Fibroblast of skin of scalp (primary cell): Measurements from ENCODE around the gene KIF1B.
"Not testable (repeated sequence)": the region's sequence is repeated elsewhere in the genome, so short reads cannot be mapped to it uniquely, and the experiment has no call there.

Source experiments
- DNase-seq: peaks from one replicate; pipeline ENCODE4 v3.0.0-alpha.2; 2013

The KIF1B gene

DNA sequence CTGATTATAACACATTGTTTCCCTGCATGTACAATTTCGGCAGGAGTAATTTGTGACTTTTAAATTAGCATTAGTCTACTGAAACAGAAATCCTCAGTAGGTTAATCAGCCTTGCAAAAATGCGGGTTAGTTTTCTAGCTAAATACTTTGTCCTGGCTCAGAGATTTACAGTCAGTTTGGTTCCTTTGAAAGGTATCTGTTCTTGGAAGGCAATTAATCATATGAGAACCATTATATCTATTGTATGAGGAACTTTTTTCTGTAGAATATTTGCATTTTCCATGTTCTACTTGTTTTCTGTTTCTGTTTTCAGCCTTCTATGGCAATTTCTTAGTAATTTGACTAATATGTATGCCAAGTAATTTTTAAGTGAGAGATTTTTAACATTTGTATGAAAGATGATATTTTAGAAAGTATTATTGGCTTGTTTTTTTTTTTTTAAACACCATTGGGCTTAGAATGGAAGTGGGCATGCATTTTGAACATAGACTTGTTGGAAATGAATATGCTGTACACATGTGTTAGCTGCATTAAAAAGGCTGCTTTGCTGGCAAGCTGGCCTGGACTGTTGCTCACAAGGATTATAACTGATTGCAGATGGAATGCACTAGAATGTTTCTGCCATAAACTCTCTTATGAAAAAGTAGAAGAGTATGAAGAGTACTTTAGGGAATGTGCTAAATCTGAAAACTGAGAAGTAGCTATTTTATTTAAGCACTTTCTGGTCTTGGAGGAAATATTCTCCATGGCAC lies 26.2 kb downstream of the KIF1B start:
- DNase-seq: peak; percentile 32

DNA sequence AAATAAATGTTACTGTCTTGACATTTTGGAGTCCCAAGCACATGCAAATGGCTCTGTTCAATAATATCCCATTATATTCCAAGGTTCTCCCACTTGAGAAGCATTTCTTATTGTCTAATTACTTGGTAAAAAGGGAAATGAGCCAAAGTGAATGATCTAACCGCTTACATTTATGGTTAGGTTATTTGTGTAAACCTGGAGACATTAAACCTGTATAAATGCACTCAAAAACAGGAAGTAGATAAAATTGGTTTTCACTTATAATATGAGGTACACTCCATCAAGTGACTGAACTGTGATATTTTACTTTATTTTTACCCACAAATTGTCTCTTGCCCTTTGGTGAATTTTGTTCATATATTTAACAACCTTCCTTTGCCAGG lies 26.8 kb downstream of the KIF1B start:
- no peak for DNase-seq

DNA sequence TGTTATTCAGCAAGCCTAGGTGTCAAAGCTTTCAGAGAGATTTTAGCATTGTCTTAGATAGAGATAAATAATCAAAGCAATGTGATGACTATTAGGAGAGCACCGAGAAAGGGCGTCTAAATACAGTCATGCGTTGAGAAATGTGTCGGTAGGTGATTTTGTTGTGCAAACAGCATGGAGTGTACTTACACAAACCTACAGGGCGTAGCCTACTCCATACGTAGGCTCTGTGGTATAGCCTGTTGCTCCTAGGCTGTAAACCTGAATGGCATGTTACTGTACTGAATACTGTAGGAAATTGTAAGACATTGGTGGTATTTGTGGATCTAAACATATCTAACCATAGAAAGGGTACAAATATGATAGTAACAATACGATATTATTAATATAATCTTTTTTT lies 31.8 kb downstream of the KIF1B start:
- DNase-seq: no peak

DNA sequence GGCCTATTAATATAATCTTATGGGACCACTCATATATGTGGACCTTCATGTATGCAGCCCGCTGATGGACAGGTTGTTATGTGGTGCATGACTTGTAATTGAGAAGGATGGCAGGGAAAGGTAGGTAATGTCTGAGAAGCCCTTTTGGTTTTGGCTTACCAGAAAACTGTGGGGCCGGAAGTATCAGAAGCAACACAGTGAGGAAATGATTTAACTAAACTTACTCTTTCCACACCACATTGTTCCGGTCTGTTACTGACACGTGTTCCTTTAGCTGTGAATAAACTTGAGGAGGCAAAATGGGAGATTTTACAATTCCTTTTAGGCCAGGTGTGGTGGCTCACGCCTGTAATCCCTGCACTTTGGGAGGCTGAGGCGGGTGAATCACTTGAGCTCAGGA lies 32.4 kb downstream of the KIF1B start:
- DNase-seq: no peak

DNA sequence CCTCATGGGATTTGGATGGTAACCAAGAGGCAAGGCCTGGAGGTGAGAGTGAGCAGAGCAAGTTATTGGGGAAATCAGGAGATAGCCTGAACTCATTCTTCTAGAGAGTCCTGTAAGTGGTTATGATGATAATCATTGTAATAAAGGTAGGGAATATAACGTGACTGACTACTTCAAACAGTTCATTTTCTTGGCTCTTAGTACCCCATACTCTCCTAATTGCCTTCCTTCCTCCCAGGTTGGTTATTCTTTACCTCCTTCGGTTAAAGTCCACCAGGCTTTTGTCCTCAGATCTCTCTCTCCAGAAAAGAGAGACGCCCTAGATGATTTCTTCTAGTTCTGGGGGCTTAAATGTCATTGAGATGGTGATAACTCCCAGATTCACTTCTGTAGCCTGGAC lies 35.3 kb downstream of the KIF1B start:
- DNase-seq: no peak

DNA sequence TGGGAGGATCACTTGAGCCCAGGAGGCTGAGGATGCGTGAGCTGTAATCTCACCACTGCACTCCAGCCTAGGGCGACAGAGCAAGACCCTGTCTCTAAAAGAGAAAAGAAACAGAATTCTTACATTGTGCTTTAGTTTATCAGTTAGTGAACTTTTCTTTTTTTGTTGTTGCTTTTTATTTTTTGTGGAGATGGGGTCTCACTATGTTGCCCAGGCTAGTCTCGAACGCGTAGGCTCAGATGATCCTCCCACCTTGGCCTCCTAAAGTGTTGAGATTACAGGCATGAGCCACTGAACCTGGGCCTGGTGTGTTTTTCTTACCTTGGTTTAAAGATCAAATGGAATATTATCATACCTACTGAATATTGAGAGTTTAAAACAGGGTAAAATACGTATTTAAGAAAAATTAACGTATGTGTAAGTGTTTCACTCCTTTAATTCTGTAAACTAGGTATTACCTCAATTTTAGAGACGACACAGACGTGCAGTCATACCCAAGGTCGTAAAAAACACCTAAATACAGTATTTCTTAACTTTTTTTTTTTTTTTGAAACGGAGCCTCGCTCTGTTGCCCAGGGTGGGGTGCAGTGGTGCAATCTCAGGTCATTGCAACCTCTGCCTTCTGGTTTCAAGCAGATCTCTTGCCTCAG lies 39.6 kb downstream of the KIF1B start:
- DNase-seq: no peak

DNA sequence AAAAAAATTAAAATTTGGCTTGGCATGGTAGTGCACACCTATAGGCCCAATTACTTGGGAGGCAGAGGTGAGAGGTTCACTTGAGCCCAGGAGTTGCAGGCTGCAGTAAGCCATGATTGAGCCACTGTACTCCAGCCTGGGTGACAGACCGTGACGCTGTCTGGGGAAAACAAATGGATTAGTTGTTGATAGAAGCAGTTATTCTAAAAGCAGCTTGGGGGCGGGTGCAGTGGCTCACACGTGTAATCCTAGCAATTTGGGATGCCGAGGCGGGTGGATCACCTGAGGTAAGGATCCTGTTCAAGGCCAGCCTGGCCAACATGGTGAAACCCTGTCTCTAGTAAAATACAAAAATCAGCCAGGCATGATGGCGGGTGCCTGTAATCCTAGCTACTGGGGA lies 40.3 kb downstream of the KIF1B start:
- no peak for DNase-seq

DNA sequence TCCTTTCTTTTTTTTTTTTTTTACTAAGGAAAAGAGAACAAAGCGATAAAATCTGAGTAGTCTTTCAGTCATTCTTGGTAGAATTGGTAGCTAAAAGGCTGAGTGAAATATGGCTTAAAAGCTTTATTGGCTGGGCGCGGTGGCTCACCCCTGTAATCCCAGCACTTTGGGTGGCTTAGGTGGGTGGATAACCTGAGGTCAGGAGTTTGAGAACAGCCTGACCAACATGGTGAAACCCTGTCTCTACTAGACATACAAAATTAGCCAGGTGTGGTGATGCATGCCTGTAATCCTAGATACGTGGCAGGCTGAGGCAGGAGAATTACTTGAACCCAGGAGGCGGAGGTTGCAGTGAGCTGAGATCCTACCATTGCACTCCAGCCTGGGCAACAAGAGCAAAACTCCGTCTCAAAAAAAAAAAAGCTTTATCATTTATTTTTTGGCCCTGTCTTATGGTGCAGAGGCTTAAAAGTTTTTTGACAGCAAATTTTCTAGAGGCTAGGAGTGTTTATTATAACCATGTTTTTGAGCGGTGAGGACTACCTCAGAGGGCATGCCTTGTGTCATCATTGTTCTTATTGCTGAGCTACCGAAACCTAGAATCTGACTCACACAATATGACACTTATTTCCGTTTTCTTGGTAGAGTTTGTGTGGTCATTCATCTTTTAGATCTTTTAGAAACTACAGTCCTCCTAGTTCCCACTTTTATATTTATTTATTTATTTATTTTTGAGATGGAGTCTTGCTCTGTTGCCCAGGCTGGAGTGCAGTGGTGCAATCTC lies 41.1 kb downstream of the KIF1B start:
- DNase-seq: peak; percentile 31

DNA sequence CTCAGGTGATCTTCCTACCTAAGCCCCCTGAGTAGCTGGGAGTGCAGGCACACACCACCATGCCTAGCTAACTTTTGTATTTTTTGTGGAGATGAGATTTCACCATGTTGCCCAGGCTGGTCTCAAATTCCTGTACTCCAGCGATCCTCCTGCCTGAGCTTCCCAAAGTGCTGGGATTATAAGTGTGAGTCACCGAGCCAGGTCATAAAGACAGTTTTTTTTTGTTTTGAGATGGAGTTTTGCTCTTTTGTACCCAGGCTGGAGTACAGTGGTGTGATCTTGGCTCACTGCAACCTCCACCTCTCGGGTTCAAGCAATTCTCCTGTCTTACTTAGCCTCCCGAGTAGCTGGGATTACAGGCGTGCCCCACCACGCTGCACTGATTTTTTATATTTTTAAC lies 42.1 kb downstream of the KIF1B start:
- DNase-seq: peak; percentile 59

DNA sequence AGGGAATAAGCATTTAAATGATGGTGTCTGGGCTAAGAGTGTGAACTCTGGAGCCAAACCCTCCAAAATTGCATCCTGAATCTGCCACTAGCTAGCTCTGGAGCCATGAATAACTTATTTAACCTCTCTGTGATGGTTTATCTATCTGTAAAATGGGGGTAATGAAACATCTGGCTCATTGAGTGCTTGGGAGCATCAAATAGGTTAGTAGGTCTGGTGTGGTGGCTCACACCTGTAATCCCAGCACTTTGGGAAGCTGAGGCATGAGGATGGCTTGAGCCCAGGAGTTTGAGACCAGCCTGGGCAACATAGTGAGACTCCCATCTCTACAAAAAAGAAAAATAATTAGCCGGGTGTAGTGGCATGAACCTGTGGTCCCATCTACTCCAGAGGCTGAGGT lies 42.8 kb downstream of the KIF1B start:
- DNase-seq: no peak

DNA sequence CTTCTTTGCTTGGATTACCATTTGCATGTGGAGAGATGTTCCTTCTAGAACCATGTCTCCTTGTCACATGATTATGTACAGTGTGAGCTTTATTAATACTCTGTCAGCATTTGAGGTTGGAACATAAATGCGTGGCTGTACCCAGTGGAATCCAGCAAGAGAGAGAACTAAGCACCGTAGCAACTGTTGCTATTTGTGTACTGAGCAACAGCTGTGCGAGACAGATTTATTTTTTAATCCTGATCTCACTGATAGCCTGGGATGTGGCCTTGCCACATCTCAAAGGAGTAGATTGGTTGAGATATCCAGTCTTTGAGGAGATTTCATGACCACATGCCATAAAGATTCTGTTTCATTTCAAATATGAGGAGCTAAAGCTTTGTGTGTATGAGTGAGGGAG lies 43.4 kb downstream of the KIF1B start:
- DNase-seq: peak; percentile 80

DNA sequence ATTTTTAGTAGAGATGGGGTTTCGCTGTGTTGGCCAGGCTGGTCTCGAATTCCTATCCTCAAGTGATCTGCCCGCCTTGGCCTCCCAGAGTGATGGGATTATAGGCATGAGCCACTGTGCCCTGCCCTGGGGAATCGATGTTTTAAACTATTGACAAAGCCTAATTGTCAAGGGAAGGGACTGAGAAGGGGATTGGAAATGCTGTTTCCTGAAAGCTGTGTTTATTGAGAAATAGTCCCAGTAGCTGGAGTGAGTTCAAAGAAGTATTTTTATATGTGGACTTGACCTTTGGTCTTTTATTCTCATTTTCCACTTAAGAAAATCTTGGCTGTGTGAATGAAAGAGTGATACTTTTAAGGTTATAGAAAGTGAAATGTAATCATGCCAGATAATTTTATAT lies 47.5 kb downstream of the KIF1B start:
- no peak for DNase-seq

DNA sequence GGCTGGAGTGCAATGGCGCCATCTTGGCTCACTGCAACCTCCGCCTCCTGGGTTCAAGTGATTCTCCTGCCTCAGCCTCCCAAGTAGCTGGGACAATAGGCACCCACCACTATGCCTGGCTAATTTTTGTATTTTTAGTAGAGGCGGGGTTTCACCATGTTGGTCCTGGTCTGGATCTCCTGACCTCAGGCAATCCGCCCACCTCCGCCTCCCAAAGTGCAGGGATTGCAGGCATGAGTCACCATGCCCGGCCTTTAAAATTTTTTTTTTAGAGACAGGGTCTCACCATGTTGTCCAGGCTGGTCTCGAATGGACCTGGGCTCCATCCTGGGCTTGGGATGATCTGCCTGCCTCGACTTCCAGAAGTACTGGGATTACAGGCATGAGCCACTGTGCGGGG lies 49.2 kb downstream of the KIF1B start:
- not testable (repeated sequence) for DNase-seq

DNA sequence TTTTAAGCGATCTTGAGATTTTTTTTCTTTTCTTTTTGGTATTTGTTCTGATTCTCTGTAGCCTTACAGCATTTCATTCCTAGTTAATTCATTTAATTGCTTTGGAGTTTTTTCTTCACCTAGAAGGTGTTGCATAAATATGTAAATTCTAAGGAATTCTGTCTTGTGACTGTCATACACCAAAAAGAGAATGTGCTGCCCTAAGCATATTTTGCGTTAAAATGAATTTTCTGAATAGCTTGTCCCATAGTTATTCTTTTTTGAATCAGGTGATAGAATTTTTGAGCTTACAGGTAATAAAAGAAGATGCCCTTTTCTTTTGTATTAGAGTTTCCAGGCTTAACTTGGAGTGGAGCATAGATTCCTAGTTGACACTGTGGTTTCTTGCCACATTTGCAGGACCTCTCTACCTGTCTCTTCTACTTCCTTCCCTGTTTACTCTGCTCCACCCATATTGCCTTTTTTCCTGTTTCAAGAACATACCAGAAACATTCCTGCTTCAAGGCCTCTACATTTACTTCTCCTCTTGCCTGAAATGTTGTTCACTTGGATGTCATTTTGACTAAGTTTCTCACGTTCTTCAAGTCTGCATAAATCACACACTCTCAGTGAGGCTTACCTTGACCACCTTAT lies 53.2 kb downstream of the KIF1B start:
- no peak for DNase-seq

DNA sequence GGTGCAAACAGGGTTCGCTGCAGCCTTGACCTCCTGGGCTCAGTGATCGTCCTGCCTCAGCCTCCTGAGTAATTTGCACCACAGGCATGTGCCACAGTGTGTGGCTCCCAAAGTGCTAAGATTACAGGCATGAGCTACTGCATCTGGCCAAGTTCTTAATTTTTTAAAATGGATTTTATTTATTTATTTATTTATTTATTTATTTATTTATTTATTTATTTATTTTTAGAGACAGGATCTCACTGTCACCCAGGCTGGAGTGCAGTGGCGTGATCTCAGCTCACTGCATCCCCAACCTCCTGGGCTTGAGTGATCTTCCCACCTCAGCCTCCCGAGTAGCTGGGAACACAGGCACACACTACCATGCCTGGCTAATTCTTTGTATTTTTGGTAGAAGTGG lies 54.7 kb downstream of the KIF1B start:
- DNase-seq: no peak

DNA sequence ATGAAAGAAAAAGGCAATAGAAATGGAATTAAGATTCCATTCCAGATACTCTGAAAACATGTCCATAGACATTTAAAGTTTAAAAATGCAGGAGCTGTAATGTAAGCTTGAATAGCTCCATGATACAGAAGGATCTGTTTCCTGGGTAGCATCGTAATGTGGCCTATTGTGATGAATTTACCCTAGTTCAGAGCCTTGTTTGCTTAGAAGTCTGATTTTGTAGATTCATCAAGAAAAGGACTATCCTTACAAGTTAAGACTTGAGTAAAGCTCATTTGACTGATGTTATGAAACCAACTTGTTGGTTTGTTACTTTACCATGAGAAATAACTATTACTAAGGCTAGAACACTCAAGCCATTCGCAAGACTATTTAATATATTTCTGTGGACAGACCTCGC lies 55.5 kb downstream of the KIF1B start:
- DNase-seq: no peak

DNA sequence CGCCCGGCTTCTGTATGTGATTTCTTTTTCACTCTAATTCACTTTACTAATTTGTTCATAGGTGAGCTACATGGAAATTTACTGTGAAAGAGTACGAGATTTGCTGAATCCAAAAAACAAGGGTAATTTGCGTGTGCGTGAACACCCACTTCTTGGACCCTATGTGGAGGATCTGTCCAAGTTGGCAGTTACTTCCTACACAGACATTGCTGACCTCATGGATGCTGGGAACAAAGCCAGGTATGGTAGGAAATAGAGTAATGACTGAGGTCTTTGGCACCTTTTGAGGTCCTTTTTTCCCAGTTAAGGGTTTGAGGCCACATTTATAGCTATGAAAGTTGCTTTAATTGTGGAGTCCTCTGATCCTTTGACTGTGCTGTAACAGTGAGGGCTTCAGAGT lies 56.9 kb downstream of the KIF1B start:
- no peak for DNase-seq

DNA sequence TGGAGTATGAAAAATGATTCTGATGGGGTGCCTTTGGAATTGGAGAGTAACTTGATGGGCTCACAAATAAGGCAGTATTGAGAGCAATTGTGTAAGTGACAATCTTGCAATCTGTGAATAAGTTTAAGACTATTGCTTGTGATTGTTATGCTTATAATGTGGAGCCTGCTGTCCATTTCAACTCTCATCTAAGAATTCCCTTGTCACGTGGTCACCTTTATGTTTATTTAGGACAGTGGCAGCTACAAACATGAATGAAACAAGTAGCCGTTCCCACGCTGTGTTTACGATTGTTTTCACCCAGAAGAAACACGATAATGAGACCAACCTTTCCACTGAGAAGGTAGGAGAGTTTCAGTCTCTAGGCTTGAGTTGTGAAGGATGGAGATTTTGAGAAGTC lies 57.6 kb downstream of the KIF1B start:
- no peak for DNase-seq

DNA sequence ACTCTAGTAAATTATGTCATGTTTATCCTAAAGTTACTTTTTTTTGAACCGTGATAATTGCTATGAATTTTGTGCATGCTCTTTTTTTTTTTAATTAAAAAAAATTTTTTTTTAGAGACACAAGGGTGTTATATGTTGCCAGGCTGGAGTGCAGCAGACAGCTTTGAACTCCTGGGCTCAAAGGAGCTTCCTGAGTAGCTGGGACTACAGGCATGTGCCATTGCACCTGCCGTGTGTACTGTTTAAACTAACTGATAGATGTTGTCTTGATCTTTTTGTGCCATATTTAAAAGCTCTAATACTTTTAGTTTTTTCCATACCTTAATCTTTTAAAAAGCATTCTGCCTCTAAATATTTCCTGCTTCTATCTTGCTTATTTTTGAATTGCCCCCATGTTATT lies 60.7 kb downstream of the KIF1B start:
- DNase-seq: no peak

DNA sequence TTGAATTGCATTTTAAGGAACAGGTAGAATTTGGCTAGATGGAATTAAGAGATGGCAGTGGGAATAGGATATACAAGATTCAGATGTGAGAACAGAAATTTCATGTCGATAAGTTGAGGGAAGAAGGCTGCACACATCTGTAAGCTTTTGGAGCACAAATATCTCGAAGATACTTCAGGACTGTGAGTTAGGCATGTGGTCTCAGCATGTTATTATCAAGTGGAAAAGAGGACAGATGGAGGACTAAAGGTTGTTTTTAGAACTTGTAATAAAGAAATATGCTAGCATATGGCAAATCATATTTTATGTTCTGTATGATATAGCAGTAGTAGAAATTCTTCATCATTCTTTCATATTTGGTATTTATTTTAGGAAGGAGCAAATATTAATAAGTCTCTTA lies 61.5 kb downstream of the KIF1B start:
- no peak for DNase-seq

DNA sequence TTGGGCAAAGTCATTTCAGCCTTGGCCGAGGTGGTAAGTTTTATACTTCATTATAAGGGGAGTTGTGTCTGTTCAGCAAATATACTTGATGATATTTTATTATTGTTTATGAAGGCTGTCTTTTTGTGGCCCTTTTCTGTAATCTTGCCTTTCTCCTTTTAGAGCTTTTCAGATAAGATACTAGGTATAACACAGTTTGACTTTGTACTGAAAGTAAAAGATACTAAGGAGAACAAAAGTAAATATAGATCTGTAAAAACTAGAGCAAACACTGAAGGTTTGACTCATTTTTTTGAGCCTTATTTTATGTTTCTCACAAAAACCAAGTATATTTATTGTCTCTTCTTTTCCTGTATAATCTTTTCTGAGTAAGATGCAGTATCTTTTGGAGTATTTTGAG lies 61.9 kb downstream of the KIF1B start:
- no peak for DNase-seq

DNA sequence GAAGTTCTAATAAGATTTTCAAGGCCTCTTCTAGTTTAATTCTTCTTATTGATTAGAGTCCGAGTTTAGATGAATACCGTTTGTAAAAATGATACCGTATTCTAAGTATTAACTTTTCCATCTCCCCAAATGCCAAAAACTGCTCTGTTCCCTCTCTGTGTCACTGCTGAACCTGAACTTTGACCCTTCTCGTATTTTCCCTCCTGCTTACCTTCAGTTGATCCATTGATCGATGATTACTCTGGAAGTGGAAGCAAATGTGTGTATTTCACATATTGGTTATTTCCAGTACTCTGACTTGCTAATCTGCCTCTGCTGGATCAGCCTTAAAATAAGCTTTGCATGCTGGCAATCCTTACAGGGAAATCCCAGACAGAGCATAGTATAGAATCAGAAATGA lies 68.5 kb downstream of the KIF1B start:
- DNase-seq: no peak
